ENCODE measurements around the gene RBM14.
"Not testable (repeated sequence)": the region's sequence is repeated elsewhere in the genome, so short reads cannot be mapped to it uniquely, and the experiment has no call there.

The RBM14 gene

GRCh38 chr11:66616379-66617154, at the start of gene RBM14:
Gene RBM14 (plus strand): TSS chr11:66616630. CDS start chr11:66616721, 91 bp downstream.
- DNase-seq, result peak; percentile 94 to 95

- DNase-seq, result no peak
Measured at GRCh38 chr11:66567787-66568123, 48.7 kb upstream of the RBM14 start.

- DNase-seq, result peak; percentile 66 to 68
Measured at GRCh38 chr11:66568124-66568916, 48.1 kb upstream of the RBM14 start, which contains the start of gene CTSF. Gene CTSF (minus strand): TSS chr11:66568606. CDS start chr11:66568486, 120 bp downstream.

- DNase-seq, result no peak
Measured at GRCh38 chr11:66569076-66569475, 47.4 kb upstream of the RBM14 start.

GRCh38 chr11:66570079-66570849, 46.2 kb upstream of the RBM14 start:
- DNase-seq, result no peak

GRCh38 chr11:66570850-66571180, 45.6 kb upstream of the RBM14 start:
- DNase-seq, result no peak

- peak; percentile 84 to 89 for DNase-seq
Measured at GRCh38 chr11:66579017-66579606, 37.3 kb upstream of the RBM14 start.

- no peak for DNase-seq
Measured at GRCh38 chr11:66580803-66581202, 35.6 kb upstream of the RBM14 start.

- DNase-seq, result no peak
Measured at GRCh38 chr11:66581261-66581660, 35.2 kb upstream of the RBM14 start.

GRCh38 chr11:66582565-66583147, 33.8 kb upstream of the RBM14 start:
- not testable (repeated sequence) for DNase-seq

GRCh38 chr11:66585447-66585846, 31.0 kb upstream of the RBM14 start:
- not testable (repeated sequence) for DNase-seq

- DNase-seq, result no peak
Measured at GRCh38 chr11:66586136-66586535, 30.3 kb upstream of the RBM14 start.

GRCh38 chr11:66589315-66589714, 27.1 kb upstream of the RBM14 start:
- DNase-seq, result not testable (repeated sequence)

GRCh38 chr11:66589996-66590675, 26.3 kb upstream of the RBM14 start:
- no peak for DNase-seq

GRCh38 chr11:66591175-66591574, 25.3 kb upstream of the RBM14 start:
- no peak for DNase-seq

GRCh38 chr11:66592457-66593302, 23.8 kb upstream of the RBM14 start, which contains the start of the genes CCDC87 and CCS:
Gene CCDC87 (minus strand): TSS chr11:66593063. CDS start chr11:66593015, 48 bp downstream.
Gene CCS (plus strand): TSS chr11:66593185. CDS start chr11:66593262, 77 bp downstream.
- DNase-seq, result peak; percentile 97

GRCh38 chr11:66593303-66593635, 23.2 kb upstream of the RBM14 start:
- no peak for DNase-seq

- no peak for DNase-seq
Measured at GRCh38 chr11:66593650-66594049, 22.8 kb upstream of the RBM14 start.

GRCh38 chr11:66595245-66595904, 21.1 kb upstream of the RBM14 start:
- no peak for DNase-seq

GRCh38 chr11:66598993-66599392, 17.4 kb upstream of the RBM14 start:
- DNase-seq, result no peak
